HG03575 (cell line): Measurements from ENCODE around the gene STK33.

Source experiments
- ATAC-seq: cut with Tn5 transposase; IDR thresholded peaks from one replicate; pipeline ENCODE4 v1.9.1; 2021; ENCODE audit not compliant: unreplicated experiment, insufficient number of reproducible peaks, low FRiP score; ENCODE audit errors: extremely low read depth

STK33 gene

GRCh38 chr11:8593935-8594909, at the start of gene STK33:
Gene STK33, minus strand, starts transcription at chr11:8594228. Its CDS starts 119,323 bp downstream, at chr11:8474905.
- ATAC-seq = no peak

GRCh38 chr11:8642196-8642841, 48.3 kb upstream of the STK33 start:
- no peak for ATAC-seq

GRCh38 chr11:8641332-8641731, 47.3 kb upstream of the STK33 start:
- ATAC-seq = no peak

GRCh38 chr11:8640267-8640906, 46.4 kb upstream of the STK33 start:
- no peak for ATAC-seq

- no peak for ATAC-seq
Measured at GRCh38 chr11:8639655-8640054, 45.6 kb upstream of the STK33 start.

- no peak for ATAC-seq
Measured at GRCh38 chr11:8638300-8638699, 44.3 kb upstream of the STK33 start.

- no peak for ATAC-seq
Measured at GRCh38 chr11:8636127-8636526, 42.1 kb upstream of the STK33 start.

GRCh38 chr11:8634498-8634897, 40.5 kb upstream of the STK33 start:
- ATAC-seq = no peak

- no peak for ATAC-seq
Measured at GRCh38 chr11:8631395-8632118, 37.5 kb upstream of the STK33 start.

GRCh38 chr11:8624698-8625097, 30.7 kb upstream of the STK33 start:
- no peak for ATAC-seq

GRCh38 chr11:8621147-8621546, 27.1 kb upstream of the STK33 start:
- ATAC-seq = no peak

- no peak for ATAC-seq
Measured at GRCh38 chr11:8617063-8617462, 23.0 kb upstream of the STK33 start.

- ATAC-seq = no peak
Measured at GRCh38 chr11:8615291-8616032, 21.4 kb upstream of the STK33 start.

GRCh38 chr11:8614497-8614896, 20.5 kb upstream of the STK33 start:
- no peak for ATAC-seq

- ATAC-seq = no peak
Measured at GRCh38 chr11:8613036-8613435, 19.0 kb upstream of the STK33 start.

- ATAC-seq = no peak
Measured at GRCh38 chr11:8612522-8612921, 18.5 kb upstream of the STK33 start.

- no peak for ATAC-seq
Measured at GRCh38 chr11:8610532-8611116, 16.6 kb upstream of the STK33 start.

- ATAC-seq = no peak
Measured at GRCh38 chr11:8608652-8609051, 14.6 kb upstream of the STK33 start.
